GM13977 (cell line): Measurements from ENCODE around the gene PLS1.

Source experiments
- DNase-seq: peaks from one replicate; pipeline ENCODE4 v3.0.0; 2012; ENCODE audit warnings: low spot score
- CTCF ChIP-seq: IDR thresholded peaks from 2 replicates; pipeline ENCODE4 v1.5.1; 2012; ENCODE audit warnings: mild to moderate bottlenecking, control low read depth; ENCODE audit not compliant: insufficient read depth; ENCODE audit errors: extremely low read depth, missing control alignments
- in situ Hi-C: fragments of 300-500 bp; cut with MboI; formaldehyde crosslinking; loops from one replicate; pipeline ENCODE4 v1.12.0; 2022; ENCODE audit warnings: low sequenced_read_pairs, low pct_unique_long_range_greater_than_20kb, mixed read lengths, inconsistent platforms; ENCODE audit not compliant: unreplicated experiment

PLS1 gene

GRCh38 chr3:142633073-142633472 lies 36.9 kb downstream of the PLS1 start:
- TF ChIP-seq CTCF, result no peak
- in situ Hi-C loops, result no loop called here
- DNase-seq, result no peak

GRCh38 chr3:142636050-142636449 lies 39.9 kb downstream of the PLS1 start:
- in situ Hi-C loops, result no loop called here
- DNase-seq, result no peak
- no peak for TF ChIP-seq CTCF

GRCh38 chr3:142636664-142637063 lies 40.5 kb downstream of the PLS1 start:
- DNase-seq, result no peak
- in situ Hi-C loops, result no loop called here

GRCh38 chr3:142638291-142638690 lies 42.1 kb downstream of the PLS1 start:
- TF ChIP-seq CTCF, result no peak
- in situ Hi-C loops, result no loop called here
- DNase-seq, result no peak

More at GRCh38 chr3:142636664-142637063, 40.5 kb downstream of the PLS1 start:
- TF ChIP-seq CTCF, result no peak

GRCh38 chr3:142641504-142641903 lies 45.3 kb downstream of the PLS1 start:
- no peak for TF ChIP-seq CTCF
- DNase-seq, result no peak
- in situ Hi-C loops, result no loop called here

GRCh38 chr3:142642956-142643355 lies 46.8 kb downstream of the PLS1 start:
- no peak for DNase-seq
- in situ Hi-C loops, result no loop called here

More at GRCh38 chr3:142642956-142643355, 46.8 kb downstream of the PLS1 start:
- no peak for TF ChIP-seq CTCF
